Measurements from ENCODE around the gene CD200.

DNA sequence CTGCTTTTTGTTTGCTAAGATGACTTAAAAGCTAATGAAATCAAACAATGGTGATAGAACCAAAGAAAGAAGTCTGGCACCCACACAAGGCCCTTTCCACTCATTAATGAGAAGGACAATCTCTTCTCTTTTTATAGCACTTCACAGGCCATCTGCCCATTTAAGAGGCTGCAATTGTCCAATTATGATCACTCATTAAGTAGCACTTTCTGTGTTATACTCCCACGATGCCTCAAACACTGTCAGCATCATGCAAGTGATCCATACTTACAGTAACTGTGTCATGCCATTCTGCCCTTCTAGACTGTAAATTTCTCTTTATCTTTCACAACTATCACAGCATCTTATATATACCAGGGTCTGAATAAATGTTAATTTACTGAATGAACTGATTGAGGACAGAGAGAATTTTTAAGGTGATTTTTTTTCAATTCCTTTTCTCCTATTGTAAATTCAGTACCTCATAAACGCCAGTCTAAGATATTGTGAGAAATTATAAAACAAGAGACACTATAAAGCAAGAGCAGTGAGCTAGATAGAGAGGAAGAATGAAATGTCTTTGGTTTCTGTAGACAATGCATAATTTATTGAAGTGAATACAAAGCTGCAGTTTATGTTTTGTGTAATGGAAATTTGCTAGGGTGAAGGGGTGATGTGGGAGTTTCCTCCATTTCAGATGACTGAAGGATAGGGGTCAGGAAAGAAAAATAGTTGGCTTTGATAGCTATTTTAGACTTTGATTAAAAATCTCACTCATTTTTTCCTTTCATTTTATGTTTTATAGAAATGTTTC is 17.3 kb downstream of the CD200 start:
- TF ChIP-seq POLR2A (IDR thresholded peaks at IDR 0.05) = no peak
- TF ChIP-seq, protein P1, sequence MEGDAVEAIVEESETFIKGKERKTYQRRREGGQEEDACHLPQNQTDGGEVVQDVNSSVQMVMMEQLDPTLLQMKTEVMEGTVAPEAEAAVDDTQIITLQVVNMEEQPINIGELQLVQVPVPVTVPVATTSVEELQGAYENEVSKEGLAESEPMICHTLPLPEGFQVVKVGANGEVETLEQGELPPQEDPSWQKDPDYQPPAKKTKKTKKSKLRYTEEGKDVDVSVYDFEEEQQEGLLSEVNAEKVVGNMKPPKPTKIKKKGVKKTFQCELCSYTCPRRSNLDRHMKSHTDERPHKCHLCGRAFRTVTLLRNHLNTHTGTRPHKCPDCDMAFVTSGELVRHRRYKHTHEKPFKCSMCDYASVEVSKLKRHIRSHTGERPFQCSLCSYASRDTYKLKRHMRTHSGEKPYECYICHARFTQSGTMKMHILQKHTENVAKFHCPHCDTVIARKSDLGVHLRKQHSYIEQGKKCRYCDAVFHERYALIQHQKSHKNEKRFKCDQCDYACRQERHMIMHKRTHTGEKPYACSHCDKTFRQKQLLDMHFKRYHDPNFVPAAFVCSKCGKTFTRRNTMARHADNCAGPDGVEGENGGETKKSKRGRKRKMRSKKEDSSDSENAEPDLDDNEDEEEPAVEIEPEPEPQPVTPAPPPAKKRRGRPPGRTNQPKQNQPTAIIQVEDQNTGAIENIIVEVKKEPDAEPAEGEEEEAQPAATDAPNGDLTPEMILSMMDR (IDR thresholded peaks at IDR 0.05) = no peak

Measured in adrenal gland (tissue), 5 donors.